GM18867 (cell line): ENCODE results near the gene LRRC4C.
A peak's percentile ranks its signal among the peaks of the same experiment; 100 is the strongest.

Source experiments
- ATAC-seq: cut with Tn5 transposase; IDR thresholded peaks from one replicate; pipeline ENCODE4 v1.9.1; 2021; ENCODE audit warnings: mild to moderate bottlenecking, moderate library complexity; ENCODE audit not compliant: unreplicated experiment

LRRC4C gene

GRCh38 chr11:40754297-40754696 lies 705.2 kb downstream of the LRRC4C start:
- ATAC-seq: no peak

- ATAC-seq: no peak
Observed at GRCh38 chr11:40746282-40746681, 713.2 kb downstream of the LRRC4C start.

- ATAC-seq: no peak
Observed at GRCh38 chr11:40732132-40732531, 727.3 kb downstream of the LRRC4C start.

- peak; percentile 95 for ATAC-seq
Observed at GRCh38 chr11:40722179-40722795, 737.2 kb downstream of the LRRC4C start.

GRCh38 chr11:40716344-40717130 lies 742.9 kb downstream of the LRRC4C start:
- no peak for ATAC-seq

GRCh38 chr11:40713083-40713482 lies 746.4 kb downstream of the LRRC4C start:
- ATAC-seq: no peak

- no peak for ATAC-seq
Observed at GRCh38 chr11:40701027-40701426, 758.4 kb downstream of the LRRC4C start.

GRCh38 chr11:40689823-40690222 lies 769.6 kb downstream of the LRRC4C start:
- no peak for ATAC-seq

- ATAC-seq: no peak
Observed at GRCh38 chr11:40688369-40688768, 771.1 kb downstream of the LRRC4C start.

- ATAC-seq: no peak
Observed at GRCh38 chr11:40686765-40687164, 772.7 kb downstream of the LRRC4C start.

GRCh38 chr11:40683010-40683409 lies 776.4 kb downstream of the LRRC4C start:
- ATAC-seq: no peak

- ATAC-seq: no peak
Observed at GRCh38 chr11:40679276-40679675, 780.2 kb downstream of the LRRC4C start.

- ATAC-seq: peak; percentile 74
Observed at GRCh38 chr11:40647295-40647694, 812.2 kb downstream of the LRRC4C start.

GRCh38 chr11:40642284-40642683 lies 817.2 kb downstream of the LRRC4C start:
- no peak for ATAC-seq

- no peak for ATAC-seq
Observed at GRCh38 chr11:40619654-40620053, 839.8 kb downstream of the LRRC4C start.

- ATAC-seq: no peak
Observed at GRCh38 chr11:40606800-40607199, 852.7 kb downstream of the LRRC4C start.

GRCh38 chr11:40602866-40603552 lies 856.4 kb downstream of the LRRC4C start:
- ATAC-seq: no peak

- ATAC-seq: no peak
Observed at GRCh38 chr11:40597546-40598113, 861.8 kb downstream of the LRRC4C start.

- ATAC-seq: no peak
Observed at GRCh38 chr11:40573254-40573891, 886.1 kb downstream of the LRRC4C start.

- ATAC-seq: no peak
Observed at GRCh38 chr11:40569947-40570531, 889.4 kb downstream of the LRRC4C start.

GRCh38 chr11:40567392-40567791 lies 892.1 kb downstream of the LRRC4C start:
- no peak for ATAC-seq
